HG02840 (cell line): ENCODE data around the gene DAB1.

ENCODE experiments used
- ATAC-seq: cut with Tn5 transposase; IDR thresholded peaks from one replicate; pipeline ENCODE4 v1.9.1; 2021; ENCODE audit warnings: mild to moderate bottlenecking, moderate library complexity, moderate number of reproducible peaks; ENCODE audit not compliant: unreplicated experiment, low FRiP score

The DAB1 gene

GRCh38 chr1:57325536-57325935 is 98.3 kb downstream of the DAB1 start:
- no peak for ATAC-seq

GRCh38 chr1:57325117-57325516 is 98.7 kb downstream of the DAB1 start:
- ATAC-seq: no peak

- no peak for ATAC-seq
These were observed 99.5 kb downstream of the DAB1 start for GRCh38 chr1:57324388-57324787.

GRCh38 chr1:57321776-57322175 is 102.1 kb downstream of the DAB1 start:
- ATAC-seq: no peak

GRCh38 chr1:57319791-57320190 is 104.1 kb downstream of the DAB1 start:
- no peak for ATAC-seq

GRCh38 chr1:57319165-57319564 is 104.7 kb downstream of the DAB1 start:
- ATAC-seq: no peak

- ATAC-seq: no peak
These were observed 107.0 kb downstream of the DAB1 start for GRCh38 chr1:57316861-57317260.

- no peak for ATAC-seq
These were observed 107.6 kb downstream of the DAB1 start for GRCh38 chr1:57316291-57316690.

- ATAC-seq: no peak
These were observed 111.0 kb downstream of the DAB1 start for GRCh38 chr1:57312869-57313268.

GRCh38 chr1:57311411-57311810 is 112.4 kb downstream of the DAB1 start:
- no peak for ATAC-seq

- no peak for ATAC-seq
These were observed 112.9 kb downstream of the DAB1 start for GRCh38 chr1:57311006-57311405.

- ATAC-seq: no peak
These were observed 114.2 kb downstream of the DAB1 start for GRCh38 chr1:57309630-57310029.

GRCh38 chr1:57307392-57308170 is 116.3 kb downstream of the DAB1 start:
- ATAC-seq: no peak

- ATAC-seq: no peak
These were observed 119.3 kb downstream of the DAB1 start for GRCh38 chr1:57304591-57304990.

- no peak for ATAC-seq
These were observed 120.9 kb downstream of the DAB1 start for GRCh38 chr1:57302812-57303596.

- ATAC-seq: no peak
These were observed 123.7 kb downstream of the DAB1 start for GRCh38 chr1:57300186-57300585.

GRCh38 chr1:57296726-57297250 is 127.1 kb downstream of the DAB1 start:
- ATAC-seq: no peak

- no peak for ATAC-seq
These were observed 128.5 kb downstream of the DAB1 start for GRCh38 chr1:57295326-57295725.

GRCh38 chr1:57294177-57294576 is 129.7 kb downstream of the DAB1 start:
- ATAC-seq: no peak

GRCh38 chr1:57293214-57293613 is 130.6 kb downstream of the DAB1 start:
- no peak for ATAC-seq

- no peak for ATAC-seq
These were observed 134.1 kb downstream of the DAB1 start for GRCh38 chr1:57289781-57290180.

GRCh38 chr1:57285992-57286391 is 137.9 kb downstream of the DAB1 start:
- no peak for ATAC-seq
